ENCODE results near the gene DPYSL5. TPM values are rescaled to one million over a fixed set of nuclear protein-coding genes. Genes with fewer than 3 reads are reported as not detected.

DPYSL5 gene
- total and polyA plus RNA-seq, 9 of the 15 experiments (the other 6 are each of a cell fraction or from before 2014, with no cell fraction given) = 0.06 TPM; not detected in 8

DNA sequence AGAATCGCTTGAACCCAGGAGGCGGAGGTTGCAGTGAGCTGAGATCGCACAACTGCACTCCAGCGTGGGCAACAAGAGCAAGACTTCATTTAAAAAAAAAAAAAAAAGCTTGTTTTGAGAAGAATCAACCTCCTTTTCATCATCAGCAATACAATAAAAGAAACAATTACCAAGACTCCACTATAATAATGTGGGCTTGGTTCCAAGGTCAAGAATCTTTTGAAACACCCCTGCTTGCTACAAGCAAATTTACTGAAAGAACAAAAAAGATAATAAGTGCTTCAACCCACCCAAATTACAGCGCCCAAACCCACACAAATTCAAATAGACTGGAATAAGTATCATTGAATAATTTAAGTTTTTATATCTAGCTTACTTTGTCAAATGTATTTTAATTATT is 88.9 kb downstream of the DPYSL5 start (continued):
- TF ChIP-seq ESRRA (IDR thresholded peaks at IDR 0.05; ENCODE audit: borderline replicate concordance, low read depth) = no peak
- no peak for TF ChIP-seq TBL1XR1 (IDR thresholded peaks at IDR 0.05; ENCODE audit: low read length in 2 of 2)
- TF ChIP-seq XRCC5 (IDR thresholded peaks at IDR 0.05; ENCODE audit: low read depth, low read length) = no peak
- TF ChIP-seq NR2F6 (CRISPR knock-in tag; IDR thresholded peaks at IDR 0.05) = no peak
- no peak for TF ChIP-seq HDAC6 (IDR thresholded peaks at IDR 0.05; ENCODE audit: low read depth, low read length)

DNA sequence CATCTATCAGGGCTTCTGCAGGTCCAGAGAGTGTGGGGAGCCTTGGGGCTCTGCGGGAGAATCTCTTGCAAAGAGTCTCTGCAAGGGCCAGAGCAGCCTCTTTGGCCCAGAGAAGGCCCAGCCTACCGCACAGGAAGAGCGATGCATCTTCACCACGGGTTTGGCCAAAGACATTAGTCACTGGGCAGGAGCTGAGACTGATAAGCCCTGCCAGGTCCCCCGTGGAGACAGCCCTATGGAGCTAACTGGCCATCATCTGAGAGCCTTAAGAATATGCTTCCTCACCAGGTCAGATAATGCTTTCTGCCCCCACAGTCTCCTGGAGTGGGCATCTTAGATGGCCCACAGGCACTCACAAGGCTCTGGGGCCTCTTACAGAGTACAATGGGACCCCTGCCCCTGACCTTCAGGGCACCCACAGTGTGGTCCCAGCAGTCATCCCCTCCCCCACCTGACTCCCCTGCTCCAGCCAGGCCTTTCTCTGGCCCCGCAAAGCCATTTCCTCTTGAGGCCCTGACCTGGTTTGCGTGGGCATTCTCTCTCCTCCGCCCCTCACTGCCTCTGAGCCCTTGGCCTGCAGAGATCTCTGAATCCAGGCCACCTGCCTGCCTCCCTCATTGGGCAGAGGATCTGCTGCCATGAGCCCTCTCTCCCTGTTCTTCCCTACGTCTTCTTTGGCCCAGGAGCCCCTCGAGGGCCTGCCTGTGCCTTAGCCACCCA is 90.6 kb downstream of the DPYSL5 start:
- no peak overlapping the region for H3K9ac ChIP-seq (ENCODE audit: insufficient read depth in 1 of 2, low read depth in 2 of 2, low read length in 2 of 2)
- no peak overlapping the region for H3K4me2 ChIP-seq (ENCODE audit: insufficient read depth, low read length)
- ATAC-seq = peak; percentile 76
- no peaks in the 10 kb centered on the region for H4K20me1 ChIP-seq (replicated peaks; ENCODE audit: control insufficient read depth, insufficient read depth, low read length)
- peak; percentile 32 to 73 (median 51) for DNase-seq (ENCODE audit: extremely low read depth in 1 of 4, low spot score in 3 of 4)
- CTCF ChIA-PET (ENCODE audit: low intra/inter-chr PET ratio) = no interaction called here
- peaks cover 0 to 10% of the 10 kb centered on the region in 2 experiments; a peak in 2 of 5 replicates for H3K4me1 ChIP-seq (replicated peaks in 1 of 2; ENCODE audit: control insufficient read depth in 2 of 2, insufficient read depth in 2 of 2, low read length in 2 of 2)
- no peak overlapping the region for H2AFZ ChIP-seq (ENCODE audit: low read depth, low read length)
- peak; percentile 89 for FAIRE-seq
- intact Hi-C loops (cut with micrococcal nuclease) (no loop called here), in situ Hi-C loops (cut with MboI) (no loop called here)
- H3K79me2 ChIP-seq (ENCODE audit: control insufficient read depth, insufficient read depth, low read length) = no peaks in the 10 kb centered on the region
- no peak overlapping the region for H3K27ac ChIP-seq (ENCODE audit: extremely low read depth, low read depth, low read length)
- H3K27me3 ChIP-seq (ENCODE audit: control insufficient read depth in 2 of 2, insufficient read depth in 2 of 2, low read length in 2 of 2) = peaks cover 27 to 33% of the 10 kb centered on the region in 2 experiments; a peak in 4 of 5 replicates
- 2% methylated on average over 9 of the region's 10 CpGs for WGBS (ENCODE audit: insufficient coverage, low coverage, missing lambda C conversion rate)
- POLR2A ChIA-PET = interaction anchor here (0.6 to 1.1 kb wide), 2 partner anchors 69 to 120 kb away, joined by 3 read pairs; no protein-coding TSS in a partner anchor
- no peak overlapping the region for H3K4me3 ChIP-seq
- no peaks in the 10 kb centered on the region for H3K9me3 ChIP-seq (replicated peaks; ENCODE audit: control insufficient read depth, insufficient read depth, low read depth, low read length)
- H3K36me3 ChIP-seq (ENCODE audit: control insufficient read depth, insufficient read depth, low read length) = no peaks in the 10 kb centered on the region
- no TSS peak for BruUV-seq (replicated peaks)
- no peaks in the 10 kb centered on the region for H3K9me1 ChIP-seq (ENCODE audit: control insufficient read depth, insufficient read depth, low read length)
- TF ChIP-seq, protein P1, sequence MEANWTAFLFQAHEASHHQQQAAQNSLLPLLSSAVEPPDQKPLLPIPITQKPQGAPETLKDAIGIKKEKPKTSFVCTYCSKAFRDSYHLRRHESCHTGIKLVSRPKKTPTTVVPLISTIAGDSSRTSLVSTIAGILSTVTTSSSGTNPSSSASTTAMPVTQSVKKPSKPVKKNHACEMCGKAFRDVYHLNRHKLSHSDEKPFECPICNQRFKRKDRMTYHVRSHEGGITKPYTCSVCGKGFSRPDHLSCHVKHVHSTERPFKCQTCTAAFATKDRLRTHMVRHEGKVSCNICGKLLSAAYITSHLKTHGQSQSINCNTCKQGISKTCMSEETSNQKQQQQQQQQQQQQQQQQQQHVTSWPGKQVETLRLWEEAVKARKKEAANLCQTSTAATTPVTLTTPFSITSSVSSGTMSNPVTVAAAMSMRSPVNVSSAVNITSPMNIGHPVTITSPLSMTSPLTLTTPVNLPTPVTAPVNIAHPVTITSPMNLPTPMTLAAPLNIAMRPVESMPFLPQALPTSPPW (CRISPR knock-in tag; IDR thresholded peaks at IDR 0.05) = peak; percentile 51; the same call in 1 of the 2 replicates
- TF ChIP-seq, protein P2, sequence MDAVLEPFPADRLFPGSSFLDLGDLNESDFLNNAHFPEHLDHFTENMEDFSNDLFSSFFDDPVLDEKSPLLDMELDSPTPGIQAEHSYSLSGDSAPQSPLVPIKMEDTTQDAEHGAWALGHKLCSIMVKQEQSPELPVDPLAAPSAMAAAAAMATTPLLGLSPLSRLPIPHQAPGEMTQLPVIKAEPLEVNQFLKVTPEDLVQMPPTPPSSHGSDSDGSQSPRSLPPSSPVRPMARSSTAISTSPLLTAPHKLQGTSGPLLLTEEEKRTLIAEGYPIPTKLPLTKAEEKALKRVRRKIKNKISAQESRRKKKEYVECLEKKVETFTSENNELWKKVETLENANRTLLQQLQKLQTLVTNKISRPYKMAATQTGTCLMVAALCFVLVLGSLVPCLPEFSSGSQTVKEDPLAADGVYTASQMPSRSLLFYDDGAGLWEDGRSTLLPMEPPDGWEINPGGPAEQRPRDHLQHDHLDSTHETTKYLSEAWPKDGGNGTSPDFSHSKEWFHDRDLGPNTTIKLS (IDR thresholded peaks at IDR 0.05; ENCODE audit: borderline replicate concordance, low read depth) = no peak
- peak; percentile 40 for TF ChIP-seq CBFA2T2 (conservative IDR thresholded peaks at IDR 0.05)
- TF ChIP-seq PPARD (CRISPR knock-in tag; IDR thresholded peaks at IDR 0.05) = no peak
- TF ChIP-seq XRCC5 (IDR thresholded peaks at IDR 0.05; ENCODE audit: low read depth, low read length) = no peak
- 0 out of 2 replicates have a peak, but pooled peaks have one; percentile 7 for TF ChIP-seq NFE2 (IDR thresholded peaks at IDR 0.05; ENCODE audit: low read depth)
- peak; percentile 37; the same call in 1 of the 2 replicates for TF ChIP-seq DPF2 (IDR thresholded peaks at IDR 0.05)
- TF ChIP-seq, protein P3, sequence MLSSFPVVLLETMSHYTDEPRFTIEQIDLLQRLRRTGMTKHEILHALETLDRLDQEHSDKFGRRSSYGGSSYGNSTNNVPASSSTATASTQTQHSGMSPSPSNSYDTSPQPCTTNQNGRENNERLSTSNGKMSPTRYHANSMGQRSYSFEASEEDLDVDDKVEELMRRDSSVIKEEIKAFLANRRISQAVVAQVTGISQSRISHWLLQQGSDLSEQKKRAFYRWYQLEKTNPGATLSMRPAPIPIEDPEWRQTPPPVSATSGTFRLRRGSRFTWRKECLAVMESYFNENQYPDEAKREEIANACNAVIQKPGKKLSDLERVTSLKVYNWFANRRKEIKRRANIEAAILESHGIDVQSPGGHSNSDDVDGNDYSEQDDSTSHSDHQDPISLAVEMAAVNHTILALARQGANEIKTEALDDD (IDR thresholded peaks at IDR 0.05) = 0 out of 2 replicates have a peak, but pooled peaks have one; percentile 42
- 0 out of 2 replicates have a peak, but pooled peaks have one; percentile 33 for TF ChIP-seq ZNF589 (CRISPR knock-in tag; IDR thresholded peaks at IDR 0.05; ENCODE audit: low read depth)
- peak; percentile 46; the same call in 1 of the 2 replicates for TF ChIP-seq CTBP1 (IDR thresholded peaks at IDR 0.05; ENCODE audit: borderline replicate concordance)
- TF ChIP-seq, protein P4, sequence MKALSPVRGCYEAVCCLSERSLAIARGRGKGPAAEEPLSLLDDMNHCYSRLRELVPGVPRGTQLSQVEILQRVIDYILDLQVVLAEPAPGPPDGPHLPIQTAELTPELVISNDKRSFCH (CRISPR knock-in tag; IDR thresholded peaks at IDR 0.05) = no peak
- TF ChIP-seq, protein P4 (tag; IDR thresholded peaks at IDR 0.05) = no peak

Measured in K562 (cell line).